C4-2B (cell line): ENCODE results near the gene FCRL4.
"Not testable (repeated sequence)": the region's sequence is repeated elsewhere in the genome, so short reads cannot be mapped to it uniquely, and the experiment has no call there.

Experiments used
- H3K27ac ChIP-seq: fragments of 450-650 bp; 2 replicates; pipeline ENCODE4 v1.5.1; 2017
- CTCF ChIP-seq: fragments of 450-650 bp; conservative IDR thresholded peaks from 2 replicates; pipeline ENCODE4 v1.5.1; 2017; ENCODE audit warnings: mild to moderate bottlenecking
- ZFX ChIP-seq: fragments of 450-650 bp; IDR thresholded peaks from 2 replicates; pipeline ENCODE4 v1.6.1; 2017

Gene FCRL4

GRCh38 chr1:157558119-157558518 is 39.8 kb downstream of the FCRL4 start:
- TF ChIP-seq ZFX: no peak
- TF ChIP-seq CTCF: no peak
- H3K27ac ChIP-seq: no peak overlapping the region

GRCh38 chr1:157551694-157552693 is 45.9 kb downstream of the FCRL4 start, which contains the start of gene FCRL5:
FCRL5 (minus strand) TSS chr1:157552515; CDS start chr1:157552362, 153 bp downstream.
- TF ChIP-seq CTCF (no peak), ZFX (no peak)
- no peak within 1 kb of the TSS for H3K27ac ChIP-seq

GRCh38 chr1:157548081-157548480 is 49.8 kb downstream of the FCRL4 start:
- not testable (repeated sequence) for H3K27ac ChIP-seq

GRCh38 chr1:157542676-157543075 is 55.2 kb downstream of the FCRL4 start:
- TF ChIP-seq CTCF: no peak
- TF ChIP-seq ZFX: no peak
- H3K27ac ChIP-seq: no peak overlapping the region

- TF ChIP-seq ZFX (no peak), CTCF (no peak)
- H3K27ac ChIP-seq: no peak overlapping the region
These were observed 57.0 kb downstream of the FCRL4 start for GRCh38 chr1:157540852-157541251.

GRCh38 chr1:157540160-157540748 is 57.6 kb downstream of the FCRL4 start:
- H3K27ac ChIP-seq: no peak overlapping the region
- TF ChIP-seq CTCF (no peak), ZFX (no peak)

GRCh38 chr1:157539568-157539967 is 58.3 kb downstream of the FCRL4 start:
- TF ChIP-seq ZFX (no peak), CTCF (no peak)
- no peak overlapping the region for H3K27ac ChIP-seq
